ENCODE data around the gene G6PC3.
A peak's percentile ranks its signal among the peaks of the same experiment; 100 is the strongest.

The G6PC3 gene

DNA sequence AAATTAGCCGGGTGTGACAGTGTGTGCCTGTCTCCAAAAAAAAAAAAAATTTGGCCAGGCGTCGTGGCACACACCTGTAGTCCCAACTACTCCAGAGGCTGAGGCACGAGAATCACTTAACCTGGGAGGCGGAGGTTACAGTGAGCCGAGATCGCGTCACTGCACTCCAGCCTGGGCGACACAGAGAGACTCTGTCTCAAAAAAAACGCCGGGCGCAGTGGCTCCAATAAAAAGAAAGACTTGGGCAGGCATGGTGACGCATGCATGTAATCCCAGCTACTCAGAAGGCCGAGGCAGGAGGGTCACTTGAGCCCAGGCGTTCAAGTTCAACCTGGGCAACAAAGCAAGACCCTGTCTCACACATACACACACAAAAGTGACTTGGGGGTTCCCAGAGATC, 7.7 kb upstream of the G6PC3 start:
- DNase-seq, result no peak

DNA sequence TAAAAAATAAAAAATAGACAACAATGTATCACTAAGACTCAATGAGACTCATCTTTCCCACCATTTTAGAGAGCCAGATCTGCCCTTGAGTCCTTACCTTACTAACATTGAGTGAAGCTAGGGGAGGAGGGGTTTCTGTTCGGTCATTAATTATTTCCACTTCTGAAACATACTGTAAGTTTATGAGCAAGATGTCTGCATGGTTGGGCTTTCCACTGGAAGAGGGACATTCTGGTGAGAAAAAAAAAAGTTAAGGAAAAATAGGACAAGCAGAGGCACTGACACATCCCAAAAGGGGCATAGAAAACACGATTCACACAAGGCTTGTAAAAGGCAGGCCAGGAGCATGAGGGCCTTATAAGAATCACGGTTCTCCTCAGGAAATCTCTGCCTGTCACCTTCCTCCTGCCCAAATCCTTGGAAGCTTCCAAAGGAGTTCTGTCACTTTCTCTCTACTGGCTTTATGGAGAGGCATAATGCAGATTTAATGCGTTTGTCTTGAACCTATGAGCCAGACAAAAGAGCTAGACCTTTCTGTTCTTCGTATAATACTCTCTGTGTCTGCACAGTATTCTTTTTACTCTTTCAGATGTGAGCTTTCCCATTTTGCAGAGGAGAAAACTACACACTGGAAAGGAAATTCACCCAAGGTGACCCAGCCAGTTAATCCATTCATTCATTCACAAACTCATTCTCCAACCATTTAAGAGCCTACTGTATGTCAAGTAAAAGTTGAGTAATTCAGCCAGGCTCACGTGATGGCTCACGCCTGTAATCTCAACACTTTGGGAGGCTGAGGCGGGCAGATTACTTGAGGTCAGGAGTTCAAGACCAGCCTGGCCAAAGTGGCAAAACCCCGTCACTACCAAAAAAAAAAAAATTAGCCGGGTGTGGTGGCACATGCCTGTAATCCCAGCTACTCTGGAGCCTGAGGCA, 6.6 kb upstream of the G6PC3 start:
- no peak for DNase-seq

DNA sequence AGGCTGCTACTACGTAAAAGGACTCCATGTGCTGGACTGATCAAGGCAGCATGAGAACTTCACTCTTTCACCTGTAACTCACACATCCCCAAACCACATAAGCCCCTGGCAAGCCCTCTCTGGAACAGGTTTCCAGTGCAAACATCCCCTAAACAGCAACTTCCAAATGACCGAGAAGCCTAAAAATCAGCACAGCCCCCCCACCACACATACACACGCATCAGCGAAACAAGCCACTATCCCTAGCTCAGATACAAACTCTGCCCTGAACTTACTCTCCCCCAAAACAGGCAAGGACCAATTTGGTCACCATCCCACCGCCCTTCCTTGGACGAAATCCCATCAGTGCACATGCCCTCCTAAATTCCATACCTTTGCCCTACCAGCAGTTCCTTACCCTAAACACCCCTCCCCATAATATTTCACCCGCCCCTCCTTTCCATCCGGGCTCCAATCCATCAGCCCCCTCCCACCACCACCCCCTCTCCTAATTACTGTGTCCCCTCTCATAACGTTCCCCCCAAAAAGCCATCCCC, 4.8 kb upstream of the G6PC3 start:
- no peak for DNase-seq

DNA sequence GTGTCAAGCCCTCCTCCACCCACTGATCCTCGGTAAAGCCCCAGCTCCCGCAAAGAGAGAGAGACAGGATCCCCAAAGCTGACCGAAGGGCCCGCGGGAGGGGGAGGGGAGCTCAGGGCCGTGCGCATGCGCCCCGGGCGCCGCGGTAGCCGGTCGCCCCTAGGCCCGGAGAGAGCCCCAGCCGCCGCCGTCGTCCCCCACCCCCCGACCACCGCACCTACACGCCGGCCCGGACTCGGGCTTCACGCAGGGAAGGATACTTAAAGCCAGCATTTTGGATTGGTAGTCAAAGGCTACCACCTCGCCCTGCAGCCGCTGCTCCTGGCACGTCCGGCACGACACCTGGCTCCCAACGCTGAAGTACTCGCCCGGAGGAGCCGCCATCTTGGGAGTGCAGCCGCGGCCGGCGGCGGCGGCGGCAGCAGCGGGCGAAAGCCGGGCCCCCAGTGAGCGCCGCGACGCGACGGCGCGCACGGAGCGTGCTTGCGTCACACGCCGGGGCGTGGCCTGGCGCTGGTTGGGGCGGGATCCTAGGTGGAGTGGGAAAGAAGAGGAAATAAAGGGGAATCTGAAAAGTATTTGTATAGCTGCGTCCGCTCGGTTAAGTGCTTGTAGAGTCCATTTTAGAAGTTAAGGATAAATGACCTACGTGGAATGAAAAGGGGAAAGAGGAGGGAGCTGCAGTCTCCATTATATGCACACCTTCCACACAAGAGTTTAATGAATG, 4.2 kb upstream of the G6PC3 start, which contains the start of gene LSM12:
Gene LSM12, minus strand, starts transcription at position 468 of the 727 bp plus-strand sequence. Its CDS starts 84 bp downstream, at position 384.
- DNase-seq, result peak; percentile 86

DNA sequence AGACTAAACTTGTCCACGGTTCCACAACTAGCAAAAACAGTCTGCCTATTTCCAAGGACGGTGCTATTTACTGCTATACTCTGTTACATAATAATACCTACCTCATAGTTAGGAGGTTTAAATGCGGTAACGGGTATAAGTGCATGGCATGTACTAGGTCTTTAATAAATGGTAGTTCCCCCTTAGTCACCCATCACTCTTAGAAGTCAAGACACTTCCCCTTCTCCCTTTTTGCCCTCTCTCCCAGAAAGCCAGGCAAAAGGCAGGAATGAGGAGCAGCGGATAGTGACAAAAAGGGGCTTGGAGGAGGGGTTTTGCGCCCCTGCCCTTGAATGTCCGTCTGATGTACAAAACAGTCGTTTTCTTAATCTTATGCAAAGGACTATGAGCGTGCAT, 3.0 kb upstream of the G6PC3 start:
- no peak for DNase-seq

DNA sequence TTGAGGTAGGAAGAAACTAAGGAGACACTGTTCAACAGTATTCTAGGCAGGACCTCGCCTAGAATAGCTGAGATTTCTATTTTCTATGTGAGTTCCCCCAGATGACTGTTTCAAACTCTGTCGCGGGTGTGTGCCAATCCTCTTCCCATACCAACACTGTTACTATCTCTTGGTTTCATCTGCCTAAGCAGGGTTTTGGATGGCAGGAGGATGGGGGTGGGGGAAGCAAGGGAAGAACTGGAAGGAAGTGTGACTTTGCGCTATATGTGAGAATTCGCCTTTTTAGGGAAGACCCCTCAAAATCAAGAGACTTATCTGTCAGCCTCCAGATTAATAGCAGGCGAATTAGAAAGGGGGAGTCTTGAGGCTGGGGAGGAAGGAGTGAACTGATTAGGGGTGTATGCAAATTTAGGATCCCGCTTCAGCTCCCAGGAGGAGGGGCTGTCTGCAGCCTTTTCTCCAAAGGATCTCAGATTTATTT, 521 bp upstream of the G6PC3 start:
- DNase-seq, result peak; percentile 56

DNA sequence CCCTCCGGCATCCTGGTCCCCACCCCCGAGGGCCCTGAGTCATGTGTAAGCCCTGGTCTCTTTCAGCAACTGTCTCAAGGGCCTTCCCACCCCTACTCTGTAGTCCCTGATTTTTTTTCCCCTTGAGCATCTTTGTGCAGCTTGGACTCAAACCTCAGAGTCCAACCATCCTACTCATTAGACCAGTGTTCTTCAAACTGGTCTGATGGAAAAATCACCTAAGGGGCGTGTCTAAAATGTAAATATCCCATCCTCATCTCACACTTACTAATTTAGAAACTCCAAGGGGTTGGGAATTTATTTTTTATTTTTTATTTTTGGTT, 624 bp downstream of the G6PC3 start:
- DNase-seq, result no peak

DNA sequence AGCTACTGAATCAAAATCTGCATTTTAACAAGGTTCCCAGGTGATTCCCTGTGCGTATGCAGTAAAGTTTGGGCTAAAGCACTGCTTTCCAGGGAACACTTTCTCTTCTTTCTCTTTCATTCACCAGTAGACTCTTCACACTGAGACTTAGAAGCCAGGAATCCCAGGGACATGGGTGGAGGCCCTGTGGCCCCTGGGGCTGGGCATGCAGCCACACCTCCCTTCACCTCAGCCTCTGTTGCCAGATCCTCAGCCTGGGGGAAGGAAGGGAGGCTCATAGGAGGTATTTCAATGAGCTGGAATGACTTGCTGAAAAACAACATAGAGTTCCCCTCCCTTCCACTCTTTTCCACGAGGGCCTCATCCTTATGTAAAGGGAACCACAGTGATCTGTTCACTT, 1.2 kb downstream of the G6PC3 start:
- DNase-seq, result peak; percentile 8

DNA sequence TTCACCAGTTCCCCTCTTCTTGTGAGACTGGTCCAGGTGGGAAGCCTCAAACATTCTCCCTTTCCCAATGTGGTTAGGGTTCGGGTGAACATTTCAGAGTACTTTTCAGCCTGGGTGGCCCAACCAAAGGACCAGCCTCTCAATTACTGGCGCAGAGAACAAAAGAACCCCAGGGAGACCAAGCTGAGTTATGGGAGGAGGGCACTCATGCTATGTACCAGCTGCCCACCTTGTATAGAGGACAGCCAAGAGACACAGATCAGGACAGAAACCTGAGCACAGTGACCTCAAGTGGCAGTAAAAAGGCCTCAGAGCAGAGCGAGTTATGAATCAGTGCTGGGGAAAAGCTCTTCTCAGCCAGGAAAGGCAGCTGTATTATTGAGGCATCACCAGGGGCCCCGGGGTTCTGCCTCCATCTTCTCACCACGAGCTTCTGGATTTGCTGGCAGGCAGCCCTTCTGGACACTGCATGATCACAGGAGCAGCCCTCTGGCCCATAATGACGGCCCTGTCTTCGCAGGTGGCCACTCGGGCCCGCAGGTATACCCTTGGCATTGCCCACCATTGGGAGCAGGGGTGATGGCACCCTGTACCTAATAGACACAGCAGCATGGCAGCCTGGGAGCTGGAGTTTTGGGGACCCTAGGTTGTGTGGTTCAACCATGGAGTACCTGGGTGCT, 3.8 kb downstream of the G6PC3 start:
- no peak for DNase-seq

DNA sequence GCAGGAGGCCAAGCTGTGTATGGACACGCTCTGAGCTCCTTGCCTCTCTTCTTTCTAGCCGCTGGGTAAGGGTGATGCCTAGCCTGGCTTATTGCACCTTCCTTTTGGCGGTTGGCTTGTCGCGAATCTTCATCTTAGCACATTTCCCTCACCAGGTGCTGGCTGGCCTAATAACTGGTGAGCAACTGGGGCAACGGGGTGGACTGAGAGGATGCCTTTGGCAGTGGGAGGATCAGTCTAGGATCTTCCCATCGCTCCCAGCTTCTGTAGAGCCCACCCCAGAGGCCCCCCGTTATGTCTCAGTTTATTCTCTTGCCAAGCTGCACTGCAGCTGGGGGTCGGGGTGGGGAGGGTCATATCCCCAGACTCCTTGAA, 4.4 kb downstream of the G6PC3 start:
- DNase-seq, result no peak

DNA sequence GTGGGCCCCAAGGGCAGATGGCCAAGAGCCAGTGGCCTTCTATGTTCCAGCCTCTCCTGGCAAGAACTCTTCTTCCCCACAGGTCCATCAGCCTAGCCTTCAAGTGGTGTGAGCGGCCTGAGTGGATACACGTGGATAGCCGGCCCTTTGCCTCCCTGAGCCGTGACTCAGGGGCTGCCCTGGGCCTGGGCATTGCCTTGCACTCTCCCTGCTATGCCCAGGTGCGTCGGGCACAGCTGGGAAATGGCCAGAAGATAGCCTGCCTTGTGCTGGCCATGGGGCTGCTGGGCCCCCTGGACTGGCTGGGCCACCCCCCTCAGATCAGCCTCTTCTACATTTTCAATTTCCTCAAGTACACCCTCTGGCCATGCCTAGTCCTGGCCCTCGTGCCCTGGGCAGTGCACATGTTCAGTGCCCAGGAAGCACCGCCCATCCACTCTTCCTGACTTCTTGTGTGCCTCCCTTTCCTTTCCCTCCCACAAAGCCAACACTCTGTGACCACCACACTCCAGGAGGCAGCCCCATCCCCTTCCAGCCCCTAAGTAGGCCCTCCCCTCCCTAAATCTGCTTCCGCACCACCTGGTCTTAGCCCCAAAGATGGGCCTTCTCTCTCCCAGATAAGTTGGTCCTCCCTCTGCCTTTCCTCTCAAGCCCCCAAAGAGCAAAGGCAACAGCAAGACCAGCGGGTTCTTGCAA, 5.2 kb downstream of the G6PC3 start:
- no peak for DNase-seq

DNA sequence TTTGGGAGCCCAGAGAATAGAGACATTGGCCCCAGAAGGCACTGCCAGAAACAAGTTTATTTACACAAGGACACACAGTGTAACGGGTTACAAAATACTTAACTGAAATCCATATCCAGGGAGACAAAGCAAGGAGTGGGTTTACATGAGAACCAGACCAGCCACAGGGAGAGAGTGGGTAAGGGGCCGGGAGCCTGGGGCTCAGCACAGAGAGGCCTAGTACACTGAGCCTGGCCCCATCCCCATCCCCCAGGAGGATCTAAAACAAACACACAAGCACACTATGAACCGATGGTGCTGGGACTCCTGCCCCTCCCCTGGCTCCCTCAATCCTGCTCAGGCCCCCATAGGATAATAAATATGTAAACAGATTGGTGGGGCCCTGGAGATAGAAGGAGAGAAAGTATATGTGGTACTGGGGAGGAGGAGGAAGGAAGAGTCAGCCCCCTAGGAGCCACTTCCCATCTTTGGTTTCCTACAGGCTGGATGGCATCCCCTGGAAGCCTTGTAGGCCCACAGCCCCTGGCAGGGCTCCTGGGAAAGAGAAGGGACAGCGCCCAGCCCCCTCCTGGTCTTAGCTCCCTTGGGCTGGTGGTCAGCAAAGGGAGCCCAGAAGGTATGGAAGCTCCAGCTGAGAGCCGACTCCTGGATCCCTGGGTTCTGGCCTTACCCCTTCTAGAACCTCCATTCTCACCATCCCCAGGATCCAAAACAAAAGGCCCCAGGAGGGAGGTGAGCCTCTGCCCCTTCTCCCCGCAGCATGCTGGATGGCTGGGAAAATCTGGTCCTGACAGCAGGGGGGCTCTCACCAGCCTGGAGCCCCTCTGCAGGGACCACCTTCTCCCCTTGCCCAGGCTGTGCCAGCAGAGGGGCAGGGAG, 6.4 kb downstream of the G6PC3 start:
- DNase-seq, result no peak

DNA sequence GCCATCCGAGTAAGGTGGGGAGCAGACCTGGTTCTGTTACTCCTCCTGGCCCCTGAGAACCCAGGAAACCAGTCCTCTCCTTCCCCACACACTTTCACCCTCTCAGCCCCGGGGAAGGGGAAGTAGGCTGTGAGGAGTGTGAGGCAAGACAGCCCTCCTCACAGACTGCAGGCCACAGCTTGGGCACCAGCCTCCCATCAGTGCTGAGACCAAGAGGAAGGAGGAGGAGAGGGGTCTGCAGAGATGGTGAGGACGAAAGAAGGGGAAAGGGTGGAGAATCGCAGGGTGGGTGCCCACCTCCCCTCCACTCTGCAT, 7.0 kb downstream of the G6PC3 start:
- no peak for DNase-seq

DNA sequence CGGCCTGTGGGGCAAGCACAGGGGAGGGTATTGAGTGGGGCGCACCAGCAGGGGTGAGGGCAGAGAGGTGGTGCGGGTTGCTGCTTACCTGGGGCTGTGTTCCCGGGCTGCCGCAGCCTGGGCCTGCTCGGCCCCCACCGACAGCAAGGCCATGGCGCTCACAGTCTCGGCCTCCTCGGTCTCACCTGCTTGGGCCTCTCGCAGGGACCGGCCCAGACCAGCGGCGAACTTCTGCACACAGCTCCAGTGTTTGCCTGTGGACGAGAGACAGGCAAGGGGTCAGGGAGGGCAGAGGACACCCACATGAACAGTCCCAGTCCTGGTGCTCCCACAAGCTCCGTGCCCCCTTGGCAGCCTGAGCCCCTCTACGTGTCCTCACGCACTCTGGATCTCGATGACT, 7.9 kb downstream of the G6PC3 start:
- DNase-seq, result no peak

DNA sequence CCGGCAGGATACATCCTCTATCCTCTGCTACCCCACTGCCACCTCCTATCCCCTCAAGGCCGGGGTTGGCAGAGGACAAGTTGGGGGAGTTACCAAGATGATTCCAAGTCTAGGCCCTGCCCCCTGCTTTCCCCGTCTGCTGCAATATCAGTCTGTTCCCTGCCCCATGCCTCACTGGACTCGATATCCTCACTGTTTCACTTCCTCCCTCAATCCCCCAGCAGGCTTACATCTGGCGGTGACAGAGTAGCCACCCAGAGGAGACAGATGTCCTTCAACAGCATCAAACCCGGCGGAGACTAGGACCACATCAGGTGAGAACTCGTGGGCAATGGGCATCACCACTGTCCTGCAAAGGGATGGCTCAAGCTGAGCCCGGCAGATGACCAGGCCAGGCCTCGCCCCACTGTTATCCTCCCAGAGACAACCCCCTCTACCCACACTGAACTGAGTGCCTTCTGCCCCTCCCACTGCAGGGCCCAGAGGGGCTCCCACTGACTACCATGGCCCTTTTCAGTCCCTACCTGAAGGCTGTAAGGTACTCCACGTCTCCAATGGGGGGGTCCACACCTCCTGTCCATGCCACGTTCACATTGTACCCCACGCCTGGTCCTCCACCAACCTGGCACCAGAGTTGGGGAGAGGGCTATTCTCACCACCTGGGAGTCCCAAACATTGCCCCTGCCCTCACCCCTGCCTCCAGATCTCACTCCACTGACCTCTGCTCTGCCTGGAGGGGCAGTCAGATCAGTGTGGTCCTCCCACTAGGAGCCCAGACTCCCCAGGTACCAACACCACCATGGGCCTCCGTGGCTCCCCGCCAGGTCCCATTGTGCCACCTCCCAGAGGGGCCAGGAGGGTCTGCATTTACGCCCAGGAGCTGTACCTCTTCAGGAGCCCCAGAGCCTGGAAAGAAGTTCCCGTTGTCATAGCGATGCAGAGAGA, 9.6 kb downstream of the G6PC3 start:
- DNase-seq, result no peak

DNA sequence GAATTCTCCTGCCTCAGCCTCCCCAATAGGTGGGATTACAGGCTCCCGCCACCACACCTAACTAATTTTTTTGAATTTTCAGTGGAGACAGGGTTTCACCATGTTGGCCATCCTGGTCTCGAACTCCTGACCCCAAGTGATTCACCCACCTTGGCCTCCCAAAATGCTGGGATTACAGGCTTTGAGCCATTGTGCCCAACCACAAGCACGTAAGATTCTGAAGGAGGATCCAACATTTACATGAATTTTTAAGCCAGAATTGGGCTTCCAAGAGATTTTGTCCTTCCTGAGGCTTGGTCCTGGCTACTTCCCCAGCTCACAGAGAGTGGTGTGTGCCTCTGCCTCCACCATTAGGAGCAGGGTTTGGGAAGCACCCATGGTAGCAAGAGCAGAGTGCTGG, 11.1 kb downstream of the G6PC3 start:
- DNase-seq, result no peak

DNA sequence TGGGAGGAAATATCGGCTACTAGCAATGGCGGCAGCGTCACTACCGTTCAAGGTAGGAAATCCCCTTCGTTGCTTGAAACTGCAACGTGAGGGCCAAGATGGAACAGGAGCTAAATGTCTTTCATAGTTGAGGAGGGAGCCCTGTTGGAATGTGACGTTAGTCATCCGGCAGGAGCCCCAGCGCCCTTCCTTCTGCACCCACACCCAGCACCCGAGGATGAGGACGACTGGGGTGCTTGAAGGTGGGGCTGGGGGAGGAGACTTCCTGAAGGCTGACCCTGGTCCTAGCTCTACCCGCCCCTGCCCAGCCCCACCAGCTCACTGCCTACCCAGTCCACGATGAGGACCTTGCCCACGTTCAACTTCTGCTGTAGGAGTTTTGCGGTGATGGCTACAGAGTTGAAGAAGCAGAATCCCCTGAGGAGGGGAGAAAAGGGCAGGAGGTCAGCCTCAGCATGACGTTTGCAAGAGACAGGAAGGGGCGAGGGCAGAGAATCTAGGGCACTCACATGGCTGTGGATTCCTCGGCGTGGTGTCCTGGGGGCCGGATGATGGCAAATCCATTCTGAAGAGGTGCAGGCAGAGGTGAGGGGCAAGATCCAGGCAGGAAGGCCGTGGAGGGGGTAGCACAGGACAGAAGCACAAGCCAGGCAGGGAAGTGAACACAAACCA, 11.9 kb downstream of the G6PC3 start:
- no peak for DNase-seq

DNA sequence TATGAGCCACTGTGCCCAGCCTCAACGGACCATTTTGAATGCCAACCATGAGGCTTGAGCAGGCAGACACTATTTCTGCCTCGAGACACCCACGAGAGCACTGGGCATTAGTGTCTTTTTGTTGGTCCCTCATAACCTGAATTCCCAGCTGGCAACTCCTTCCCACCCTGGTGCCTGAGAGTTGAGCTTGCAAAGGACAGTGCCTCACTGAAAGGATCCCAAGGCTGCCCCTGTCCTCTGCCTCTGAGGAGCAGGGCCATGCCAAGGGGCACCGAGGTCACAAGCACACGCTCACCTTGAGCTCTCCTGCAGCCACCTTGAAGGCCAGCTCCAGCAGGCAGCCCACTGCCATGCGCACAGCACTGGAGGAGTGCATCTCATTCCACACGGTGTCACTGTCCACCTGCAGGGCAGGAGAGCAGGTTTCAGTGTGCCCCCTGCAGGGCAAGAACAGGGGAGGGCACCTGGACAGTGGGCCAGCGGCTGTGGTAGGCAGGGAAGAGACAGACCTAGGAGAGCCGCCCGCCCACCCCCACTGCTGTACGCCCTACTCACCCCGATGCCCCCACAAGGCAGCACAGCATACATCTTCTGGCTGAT, 12.8 kb downstream of the G6PC3 start:
- no peak for DNase-seq

DNA sequence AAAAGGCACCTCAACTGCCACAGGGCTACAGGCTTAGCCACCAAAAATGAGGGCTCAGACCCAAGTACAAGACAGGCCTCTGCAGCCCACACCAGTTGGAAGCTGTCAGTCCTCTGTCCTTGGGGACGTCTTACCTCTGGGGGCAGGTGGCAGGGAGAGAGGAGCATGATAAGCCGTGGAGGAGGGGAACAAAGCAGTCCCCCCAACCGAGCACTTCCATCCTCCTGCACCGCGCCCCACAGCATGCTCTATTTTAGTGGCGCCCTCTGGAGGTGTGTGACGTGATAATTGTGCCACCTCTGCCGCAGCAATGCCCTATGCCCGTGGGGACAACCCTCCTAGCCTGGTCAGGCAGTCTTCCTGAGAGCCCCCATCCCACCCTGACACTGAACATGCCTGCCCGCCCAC, 13.6 kb downstream of the G6PC3 start:
- DNase-seq, result no peak

DNA sequence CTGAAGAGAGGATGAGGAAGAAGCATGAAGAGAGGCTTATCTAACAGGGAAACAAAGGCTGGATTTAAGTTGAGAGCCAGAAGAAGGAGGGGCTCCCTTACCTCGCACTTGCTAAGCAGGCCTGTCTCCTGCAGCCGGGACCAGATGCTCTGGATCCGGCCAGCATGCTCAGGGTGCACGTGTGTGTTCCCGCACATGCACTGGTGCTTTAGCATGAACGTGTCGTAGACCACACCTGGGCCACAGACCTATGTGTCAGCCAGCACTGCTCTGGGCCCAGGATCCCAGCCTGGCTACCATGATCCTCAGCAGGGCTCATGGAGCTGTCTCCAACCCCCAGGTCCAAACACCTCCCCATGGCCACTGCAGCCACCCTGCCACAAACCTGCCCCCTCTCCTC, 14.4 kb downstream of the G6PC3 start:
- DNase-seq, result no peak
